GM21390 (cell line): ENCODE data around the gene CHRNA10.
"Not testable (repeated sequence)": the region's sequence is repeated elsewhere in the genome, so short reads cannot be mapped to it uniquely, and the experiment has no call there.

Source experiments
- ATAC-seq: cut with Tn5 transposase; IDR thresholded peaks from one replicate; pipeline ENCODE4 v1.9.1; 2021; ENCODE audit not compliant: unreplicated experiment

The CHRNA10 gene

DNA sequence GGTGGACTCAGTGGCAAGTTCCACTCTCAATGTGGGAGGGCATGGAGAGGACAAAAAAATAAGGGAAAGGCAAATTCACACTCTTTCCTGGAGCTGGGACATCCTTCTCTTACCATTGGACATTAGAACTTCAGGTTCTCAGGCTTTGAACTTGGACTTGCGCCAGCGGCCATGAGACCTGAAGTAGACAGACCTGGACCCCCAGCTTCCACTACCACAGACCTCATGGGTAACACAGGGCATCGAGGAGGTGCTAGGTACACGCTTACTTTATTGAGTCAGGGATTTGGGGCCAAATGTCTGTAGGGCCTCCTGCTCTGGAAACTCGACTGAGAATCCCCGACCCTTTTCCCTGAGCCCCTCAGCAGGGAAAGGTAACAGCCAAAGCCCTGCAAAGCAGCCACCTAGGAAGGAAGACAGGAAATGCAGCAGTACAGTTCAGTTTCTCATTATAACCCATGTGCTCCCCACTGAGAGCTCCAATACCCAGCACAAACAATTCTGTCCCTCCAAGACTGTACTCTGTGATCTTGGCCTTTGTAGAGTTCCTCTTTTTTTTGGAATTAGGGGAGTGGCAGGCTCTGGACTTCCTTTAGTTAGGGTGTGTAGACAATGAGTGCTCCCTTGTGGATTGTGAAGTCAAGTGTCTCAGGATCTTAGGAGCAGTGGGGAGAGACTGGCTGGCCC, 5.7 kb downstream of the CHRNA10 start:
- ATAC-seq = no peak

- ATAC-seq = no peak
Observed at GRCh38 chr11:3664032-3664630, 7.1 kb downstream of the CHRNA10 start.

- ATAC-seq = no peak
Observed at GRCh38 chr11:3662856-3663255, 8.3 kb downstream of the CHRNA10 start.

DNA sequence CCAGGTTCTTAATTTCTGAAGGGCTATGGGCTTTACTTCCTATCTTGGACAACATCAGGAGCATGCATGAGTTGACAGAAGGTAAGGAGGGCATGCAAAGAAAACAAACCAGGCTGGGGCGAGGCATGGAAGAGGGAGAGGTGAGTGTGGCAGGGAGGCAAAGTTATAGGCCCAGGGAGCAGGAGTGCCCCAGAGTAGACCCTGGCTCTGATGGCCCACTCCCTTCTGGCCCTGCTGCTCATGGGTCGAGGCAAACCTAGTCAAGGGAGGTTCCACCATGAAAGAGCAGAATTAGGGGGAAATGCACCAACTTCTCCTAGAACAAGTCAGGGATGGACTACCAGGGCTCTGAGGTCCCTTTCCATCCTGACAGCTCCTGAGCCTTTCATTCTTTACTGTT, 10.2 kb downstream of the CHRNA10 start:
- ATAC-seq = no peak

GRCh38 chr11:3659595-3660515, 11.3 kb downstream of the CHRNA10 start:
- no peak for ATAC-seq

GRCh38 chr11:3658252-3658651, 12.9 kb downstream of the CHRNA10 start:
- ATAC-seq = no peak

- ATAC-seq = not testable (repeated sequence)
Observed at GRCh38 chr11:3657331-3657730, 13.9 kb downstream of the CHRNA10 start.

GRCh38 chr11:3655547-3655946, 15.6 kb downstream of the CHRNA10 start:
- no peak for ATAC-seq

DNA sequence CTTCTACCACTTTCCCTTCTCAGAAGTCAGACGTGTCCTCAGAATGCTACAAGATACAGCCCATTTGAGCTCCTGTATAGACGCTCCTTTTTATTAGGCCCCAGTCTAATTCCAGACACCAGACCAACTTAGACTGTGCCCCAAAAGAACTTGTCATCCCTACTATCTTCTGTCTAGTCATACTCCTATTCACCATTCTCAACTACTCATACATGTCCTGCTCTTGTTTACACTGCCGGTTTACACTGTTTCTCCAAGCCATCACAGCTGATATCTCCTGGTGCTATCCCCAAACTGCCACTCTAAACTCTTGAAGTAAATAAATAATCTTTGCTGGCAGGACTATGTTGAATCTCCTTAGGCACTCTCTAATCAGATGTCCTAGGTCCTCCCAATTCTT, 18.7 kb downstream of the CHRNA10 start:
- ATAC-seq = not testable (repeated sequence)

GRCh38 chr11:3649374-3649773, 21.8 kb downstream of the CHRNA10 start:
- not testable (repeated sequence) for ATAC-seq

GRCh38 chr11:3648843-3649242, 22.3 kb downstream of the CHRNA10 start:
- not testable (repeated sequence) for ATAC-seq

DNA sequence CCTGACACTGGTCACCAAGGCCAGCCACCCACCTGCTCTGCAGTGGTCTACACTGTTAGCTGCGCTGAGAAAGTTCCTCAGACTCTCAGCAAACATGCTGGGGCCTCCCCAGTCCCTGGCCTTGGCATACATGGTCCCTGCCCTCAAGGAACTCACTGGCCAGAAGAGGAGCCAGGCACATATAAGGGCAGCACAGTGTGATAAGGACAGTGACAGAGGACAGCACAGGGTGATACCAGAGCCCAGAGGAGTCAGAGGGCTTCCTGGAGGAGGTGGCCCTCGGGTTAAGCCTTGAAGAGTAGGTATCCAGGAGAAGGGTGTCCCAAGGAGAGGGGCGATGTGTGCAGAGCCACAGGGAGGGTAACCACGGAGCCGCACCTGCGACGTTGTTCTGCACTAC, 25.6 kb downstream of the CHRNA10 start:
- ATAC-seq = no peak

DNA sequence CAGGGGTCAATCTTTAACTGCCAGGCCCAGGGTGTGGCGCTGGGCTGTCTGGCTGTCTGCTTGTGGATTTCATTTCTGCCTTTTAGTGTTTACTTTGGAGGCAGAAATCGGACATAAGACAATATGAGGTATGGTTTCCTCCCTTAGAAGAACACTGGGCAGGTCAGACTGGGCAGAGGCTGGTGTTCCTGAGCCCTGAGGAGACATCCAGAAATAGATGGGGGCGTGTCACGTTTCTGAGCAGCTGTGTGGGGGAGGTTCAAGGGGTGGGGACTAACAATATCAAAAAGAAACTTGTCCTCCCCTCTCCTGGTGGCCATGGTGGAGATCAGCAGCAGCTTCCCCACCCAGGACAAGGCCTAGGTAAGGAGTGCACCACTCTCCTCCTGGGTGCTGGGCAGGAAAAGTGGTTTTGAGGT, 26.4 kb downstream of the CHRNA10 start, which contains the start of gene ART1:
ART1 (plus strand) TSS at position 312 of the 419 bp plus-strand sequence. CDS start 14,086 bp downstream, outside the sequence.
- ATAC-seq = no peak

- not testable (repeated sequence) for ATAC-seq
Observed at GRCh38 chr11:3643102-3643546, 28.1 kb downstream of the CHRNA10 start.

GRCh38 chr11:3642071-3642951, 28.9 kb downstream of the CHRNA10 start:
- ATAC-seq = no peak

DNA sequence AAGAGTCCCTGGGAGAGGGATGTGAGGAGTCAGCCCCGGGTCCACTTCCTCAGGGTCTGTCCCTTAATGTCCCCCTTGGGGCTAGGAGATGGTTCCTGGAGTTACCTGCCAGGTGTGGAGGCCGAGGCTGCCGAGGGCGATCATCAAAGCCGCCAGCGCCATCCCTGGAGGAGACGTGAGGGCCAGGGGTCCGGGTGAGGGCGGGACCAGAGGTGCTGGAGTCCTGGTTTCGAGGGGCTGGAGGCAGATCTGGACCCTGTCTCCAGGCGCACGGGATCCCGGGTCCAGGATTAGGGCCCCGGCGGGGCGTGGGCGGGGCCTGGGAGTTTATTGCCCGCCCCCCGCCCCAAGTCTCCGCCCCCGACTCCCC, 29.5 kb downstream of the CHRNA10 start, which contains the start of gene ART5:
ART5 (minus strand) TSS at position 292 of the 370 bp plus-strand sequence; CDS start at position 162, 130 bp downstream.
- ATAC-seq = no peak

DNA sequence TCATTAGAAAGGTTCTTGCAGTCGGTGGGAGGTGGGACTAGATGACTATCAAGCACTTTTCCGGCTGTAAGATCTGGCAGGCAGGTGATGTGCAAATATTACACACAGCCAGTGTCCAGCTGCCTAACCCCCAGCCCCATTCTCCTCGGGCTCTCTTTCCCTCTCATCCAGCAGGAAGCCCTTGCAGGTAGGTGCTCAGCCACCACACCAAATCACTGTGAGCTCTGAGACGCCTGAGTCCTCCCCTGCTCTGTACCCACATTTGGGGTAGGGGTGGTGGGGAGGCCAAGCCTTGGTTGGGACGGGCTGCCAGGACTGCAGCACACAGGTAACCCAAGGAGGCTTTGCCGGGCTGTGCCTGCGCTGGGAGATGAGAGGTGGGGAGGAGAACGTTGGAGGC, 30.0 kb downstream of the CHRNA10 start:
- no peak for ATAC-seq

DNA sequence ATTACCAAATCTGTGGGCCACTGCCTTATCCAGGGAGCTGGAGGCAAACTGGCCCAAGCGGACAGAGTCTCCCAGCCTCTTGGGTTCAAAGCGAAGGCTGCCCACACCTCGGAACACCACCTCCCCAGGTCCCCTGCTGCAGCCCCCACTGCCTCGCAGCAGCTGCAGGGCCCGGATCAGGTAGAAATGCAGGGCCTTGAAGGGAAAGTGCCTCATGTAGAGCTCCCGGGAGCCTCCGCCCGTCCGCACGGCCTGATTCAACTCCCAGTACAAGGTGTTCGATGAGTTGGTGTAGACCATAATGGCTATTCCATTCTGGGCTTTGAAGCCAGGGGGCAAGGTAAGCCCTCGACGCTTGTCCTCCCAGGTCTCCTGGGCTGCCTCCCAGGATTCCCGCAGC, 31.3 kb downstream of the CHRNA10 start:
- no peak for ATAC-seq

GRCh38 chr11:3638513-3638912, 32.7 kb downstream of the CHRNA10 start:
- no peak for ATAC-seq

GRCh38 chr11:3637201-3637600, 34.0 kb downstream of the CHRNA10 start:
- ATAC-seq = no peak
